Vagina (tissue), 2 donors: ENCODE measurements around the gene SETBP1.

Experiments
- CTCF ChIP-seq, 3 experiments: fragments of 450-650 bp in 2 of 3; fragments of 200-600 bp in 1 of 3; sonication (generic) in 1 of 3; IDR thresholded peaks; one replicate each; pipeline ENCODE4 v1.5.1; 2017 to 2019; ENCODE audit warnings: antibody characterized with exemption in 3 of 3, mild to moderate bottlenecking in 2 of 3, moderate library complexity in 2 of 3
- POLR2A ChIP-seq, 2 donors: fragments of 450-650 bp; IDR thresholded peaks; one replicate each; pipeline ENCODE4 v1.6.1; 2017; ENCODE audit warnings: antibody characterized with exemption in 2 of 2, mild to moderate bottlenecking in 2 of 2, moderate library complexity in 2 of 2
- POLR2AphosphoS5 ChIP-seq, 2 donors: sonication (generic); formaldehyde crosslinking; IDR thresholded peaks; one replicate each; pipeline ENCODE4 v1.9.0; 2017; ENCODE audit warnings: antibody characterized with exemption in 2 of 2, mild to moderate bottlenecking in 2 of 2, low read depth in 1 of 2; ENCODE audit not compliant: insufficient read depth in 1 of 2

- TF ChIP-seq CTCF (IDR thresholded peaks at IDR 0.05) (no peak), POLR2AphosphoS5 (IDR thresholded peaks at IDR 0.05; ENCODE audit: insufficient read depth in 1 of 2, low read depth in 1 of 2) (no peak), POLR2A (IDR thresholded peaks at IDR 0.05) (no peak)
Observed at GRCh38 chr18:44914028-44914427, 233.3 kb downstream of the SETBP1 start.
